A172 (cell line): ENCODE measurements around the gene GLCCI1. TPM values are rescaled to one million over a fixed set of nuclear protein-coding genes. Genes with fewer than 3 reads are reported as not detected.
"Not testable (repeated sequence)": the region's sequence is repeated elsewhere in the genome, so short reads cannot be mapped to it uniquely, and the experiment has no call there.

ENCODE experiments used
- DNase-seq: peaks from one replicate; pipeline ENCODE4 v3.0.0-alpha.2; 2015; ENCODE audit warnings: low spot score
- total RNA-seq: library from RNA; depleted of rRNA; stranded (reverse); fragments of >200 nt; shearing (Covaris generic); gene quantifications from 2 replicates; pipeline ENCODE4 v1.2.3, GENCODE V29; 2014

Gene GLCCI1
- total RNA-seq, 1 experiment from 2014 or later, result 3.0 TPM

GRCh38 chr7:7989616-7990440 lies 21.2 kb downstream of the GLCCI1 start:
- no peak for DNase-seq

GRCh38 chr7:7990441-7990761 lies 21.8 kb downstream of the GLCCI1 start:
- no peak for DNase-seq

GRCh38 chr7:7992506-7992905 lies 23.9 kb downstream of the GLCCI1 start:
- DNase-seq, result no peak

GRCh38 chr7:7995348-7995747 lies 26.8 kb downstream of the GLCCI1 start:
- not testable (repeated sequence) for DNase-seq

- DNase-seq, result no peak
Observed at GRCh38 chr7:7996568-7996967, 28.0 kb downstream of the GLCCI1 start.

GRCh38 chr7:8000315-8000941 lies 31.8 kb downstream of the GLCCI1 start:
- DNase-seq, result no peak

GRCh38 chr7:8003077-8003476 lies 34.5 kb downstream of the GLCCI1 start:
- no peak for DNase-seq

- DNase-seq, result no peak
Observed at GRCh38 chr7:8005279-8005678, 36.7 kb downstream of the GLCCI1 start.

GRCh38 chr7:8014399-8014798 lies 45.8 kb downstream of the GLCCI1 start:
- no peak for DNase-seq

- DNase-seq, result no peak
Observed at GRCh38 chr7:8015100-8015745, 46.6 kb downstream of the GLCCI1 start.

GRCh38 chr7:8015746-8016120 lies 47.1 kb downstream of the GLCCI1 start:
- no peak for DNase-seq

- DNase-seq, result no peak
Observed at GRCh38 chr7:8017423-8017822, 48.8 kb downstream of the GLCCI1 start.

- no peak for DNase-seq
Observed at GRCh38 chr7:8018961-8019360, 50.4 kb downstream of the GLCCI1 start.

- no peak for DNase-seq
Observed at GRCh38 chr7:8022628-8023027, 54.0 kb downstream of the GLCCI1 start.

- no peak for DNase-seq
Observed at GRCh38 chr7:8035192-8035591, 66.6 kb downstream of the GLCCI1 start.

GRCh38 chr7:8035647-8036518 lies 67.3 kb downstream of the GLCCI1 start:
- DNase-seq, result peak; percentile 8

- DNase-seq, result no peak
Observed at GRCh38 chr7:8037151-8037550, 68.6 kb downstream of the GLCCI1 start.

- DNase-seq, result no peak
Observed at GRCh38 chr7:8040768-8041369, 72.3 kb downstream of the GLCCI1 start.

- no peak for DNase-seq
Observed at GRCh38 chr7:8042796-8043535, 74.4 kb downstream of the GLCCI1 start.

GRCh38 chr7:8044761-8045430 lies 76.3 kb downstream of the GLCCI1 start:
- DNase-seq, result no peak
